Endothelial cell of umbilical vein (primary cell): ENCODE results near the gene TWIST2. TPM values are rescaled to one million over a fixed set of nuclear protein-coding genes. Genes with fewer than 3 reads are reported as not detected.

Experiments used
- BruUV-seq: library from RNA; stranded (reverse); fragments of 400-500 nt; replicated peaks from 2 replicates; lab custom pipeline; 2021; lab: Mats Ljungman, UMichigan
- CTCF ChIA-PET: fragments of 300-600, 350-600 bp; sonication (Branson Sonifier 250); formaldehyde crosslinking; loops from one replicate; lab custom pipeline; 2021; ENCODE audit warnings: antibody characterized with exemption, inconsistent platforms; lab: Charles Lee
- POLR2A ChIA-PET: fragments of 300-600, 350-600 bp; sonication (Branson Sonifier 250); formaldehyde crosslinking; loops from one replicate; lab custom pipeline; 2021; ENCODE audit warnings: antibody characterized with exemption, inconsistent platforms; lab: Charles Lee
- DNase-seq: peaks from one replicate; pipeline ENCODE4 v3.0.0-alpha.2; 2011; ENCODE audit warnings: low read depth, low spot score
- FAIRE-seq: peaks from 2 replicates; lab custom pipeline; 2011; peaks lifted over from hg19 to GRCh38; lab: Jason Lieb, UNC
- H2AFZ ChIP-seq: 2 replicates; pipeline ENCODE4 v1.6.0; 2012; ENCODE audit warnings: low read depth, low read length, control low read depth, inconsistent platforms
- H3K27ac ChIP-seq: 2 replicates; pipeline ENCODE4 v1.5.1; 2011; ENCODE audit warnings: low read depth, mild to moderate bottlenecking, control low read depth, low read length, moderate library complexity; ENCODE audit not compliant: insufficient read depth
- H3K27me3 ChIP-seq, 2 experiments: 2 replicates each; pipeline versions ENCODE4 v1.6.0 to v1.6.1; 2011; ENCODE audit warnings: low read length in 2 of 2, mixed read lengths in 1 of 2; ENCODE audit not compliant: control insufficient read depth in 2 of 2, insufficient read depth in 2 of 2
- H3K36me3 ChIP-seq, 2 experiments: 2 replicates in 1 of 2; 3 replicates in 1 of 2; pipeline ENCODE4 v1.5.1; 2011; ENCODE audit warnings: low read length in 2 of 2, mild to moderate bottlenecking in 1 of 2, moderate library complexity in 1 of 2; ENCODE audit not compliant: control insufficient read depth in 2 of 2, insufficient read depth in 2 of 2; ENCODE audit errors: extremely low read depth in 1 of 2
- H3K4me1 ChIP-seq: 3 replicates; pipeline ENCODE4 v1.5.1; 2011; ENCODE audit warnings: mild to moderate bottlenecking, low read length; ENCODE audit not compliant: control insufficient read depth, insufficient read depth; ENCODE audit errors: extremely low read depth
- H3K4me2 ChIP-seq: 2 replicates; pipeline ENCODE4 v1.6.1; 2011; ENCODE audit warnings: low read length, control low read depth, mixed read lengths; ENCODE audit not compliant: insufficient read depth
- H3K4me3 ChIP-seq, 3 experiments: fragments of 200-600 bp in 1 of 3; sonication (generic), shearing (Covaris generic) in 1 of 3; replicated peaks in 1 of 3; 2 replicates each; pipeline ENCODE4 v1.5.1; 2011 to 2016; ENCODE audit warnings: control low read depth in 3 of 3, low read length in 3 of 3, mild to moderate bottlenecking in 2 of 3, inconsistent platforms in 1 of 3, low read depth in 1 of 3, moderate library complexity in 1 of 3; ENCODE audit not compliant: insufficient read depth in 1 of 3
- H3K79me2 ChIP-seq: 2 replicates; pipeline ENCODE4 v1.6.0; 2012; ENCODE audit warnings: low read length, inconsistent platforms; ENCODE audit not compliant: control insufficient read depth, insufficient read depth
- H3K9ac ChIP-seq: replicated peaks from 2 replicates; pipeline ENCODE3; 2011; ENCODE audit warnings: low read length, control low read depth; ENCODE audit not compliant: insufficient read depth; ENCODE audit errors: extremely low read depth
- H3K9me1 ChIP-seq: replicated peaks from 3 replicates; pipeline ENCODE4 v1.6.0; 2011; ENCODE audit warnings: mild to moderate bottlenecking, low read length; ENCODE audit not compliant: control insufficient read depth, insufficient read depth; ENCODE audit errors: extremely low read depth
- H3K9me3 ChIP-seq: replicated peaks from 2 replicates; pipeline ENCODE4 v1.5.1; 2012; ENCODE audit warnings: low read length, inconsistent platforms; ENCODE audit not compliant: control insufficient read depth, insufficient read depth
- H4K20me1 ChIP-seq: replicated peaks from 2 replicates; pipeline ENCODE3; 2011; ENCODE audit warnings: mild to moderate bottlenecking, low read length; ENCODE audit not compliant: control insufficient read depth, insufficient read depth; ENCODE audit errors: extremely low read depth
- CTCF ChIP-seq, 2 donors: IDR thresholded peaks; 1 replicate in 1 of 2; 2 replicates in 1 of 2; pipeline ENCODE4 v1.5.1; 2011; ENCODE audit warnings: low read length in 2 of 2, mild to moderate bottlenecking in 2 of 2, moderate library complexity in 2 of 2, control low read depth in 1 of 2, inconsistent platforms in 1 of 2, low read depth in 1 of 2; ENCODE audit not compliant: insufficient read depth in 1 of 2; ENCODE audit errors: extremely low read depth in 1 of 2
- EZH2 ChIP-seq: IDR thresholded peaks from 2 replicates; pipeline ENCODE4 v1.6.1; 2012; ENCODE audit warnings: borderline replicate concordance, low read depth, mild to moderate bottlenecking, moderate library complexity, low read length, inconsistent platforms; ENCODE audit not compliant: severe bottlenecking
- FOS ChIP-seq: IDR thresholded peaks from 2 replicates; pipeline ENCODE4 v1.6.1; 2011; ENCODE audit warnings: mild to moderate bottlenecking, low read length, moderate library complexity, borderline replicate concordance; ENCODE audit not compliant: insufficient read depth
- GATA2 ChIP-seq: IDR thresholded peaks from 2 replicates; pipeline ENCODE4 v1.7.0; 2011; ENCODE audit warnings: low read depth, mild to moderate bottlenecking, moderate library complexity, mixed read lengths, low read length; ENCODE audit not compliant: insufficient read length, insufficient read depth
- JUN ChIP-seq: IDR thresholded peaks from 2 replicates; pipeline ENCODE4 v1.6.1; 2011; ENCODE audit warnings: borderline replicate concordance, low read depth; ENCODE audit not compliant: insufficient read length, insufficient read depth
- MAX ChIP-seq: IDR thresholded peaks from 2 replicates; pipeline ENCODE4 v1.6.1; 2011; ENCODE audit not compliant: insufficient read depth, insufficient read length
- MYC ChIP-seq: IDR thresholded peaks from one replicate; pipeline ENCODE4 v1.6.1; 2011; ENCODE audit warnings: mild to moderate bottlenecking, low read depth, low read length
- POLR2A ChIP-seq: IDR thresholded peaks from 2 replicates; pipeline ENCODE4 v1.6.1; 2012; ENCODE audit warnings: low read depth, mild to moderate bottlenecking, control low read depth, low read length
- POLR2AphosphoS5 ChIP-seq: IDR thresholded peaks from 2 replicates; pipeline ENCODE4 v1.6.1; 2012; ENCODE audit warnings: low read depth, mild to moderate bottlenecking, control low read depth, low read length, moderate library complexity; ENCODE audit not compliant: insufficient read depth
- dilution Hi-C: fragments of 300-500 bp; cut with MboI; formaldehyde crosslinking; loops from one replicate; pipeline ENCODE4 v1.15.0; 2019; ENCODE audit warnings: low sequenced_read_pairs; ENCODE audit not compliant: extremely low pct_ligation_motif_present
- intact Hi-C: fragments of 100-400 bp; cut with micrococcal nuclease; formaldehyde crosslinking; loops from one replicate; pipeline ENCODE4 v1.10.0; 2022
- polyA plus RNA-seq, 4 experiments: library from polyadenylated mRNA; depleted of rRNA in 3 of 4; stranded (reverse) in 3 of 4; unstranded in 1 of 4; fragments of >200 nt; gene quantifications; 2 replicates each; pipeline versions ENCODE4 v1.2.1 to v1.2.3, GENCODE V29; 2011 to 2012; ENCODE audit warnings: missing spikeins in 1 of 4
- total RNA-seq: library from RNA; stranded (reverse); gene quantifications from 2 replicates; pipeline ENCODE4 v1.2.3, GENCODE V29; 2021

TWIST2 gene
- total and polyA plus RNA-seq, 2 donors (not counting 3 experiments of a cell fraction or from before 2014, with no cell fraction given): 2.3 to 3.4 TPM

DNA sequence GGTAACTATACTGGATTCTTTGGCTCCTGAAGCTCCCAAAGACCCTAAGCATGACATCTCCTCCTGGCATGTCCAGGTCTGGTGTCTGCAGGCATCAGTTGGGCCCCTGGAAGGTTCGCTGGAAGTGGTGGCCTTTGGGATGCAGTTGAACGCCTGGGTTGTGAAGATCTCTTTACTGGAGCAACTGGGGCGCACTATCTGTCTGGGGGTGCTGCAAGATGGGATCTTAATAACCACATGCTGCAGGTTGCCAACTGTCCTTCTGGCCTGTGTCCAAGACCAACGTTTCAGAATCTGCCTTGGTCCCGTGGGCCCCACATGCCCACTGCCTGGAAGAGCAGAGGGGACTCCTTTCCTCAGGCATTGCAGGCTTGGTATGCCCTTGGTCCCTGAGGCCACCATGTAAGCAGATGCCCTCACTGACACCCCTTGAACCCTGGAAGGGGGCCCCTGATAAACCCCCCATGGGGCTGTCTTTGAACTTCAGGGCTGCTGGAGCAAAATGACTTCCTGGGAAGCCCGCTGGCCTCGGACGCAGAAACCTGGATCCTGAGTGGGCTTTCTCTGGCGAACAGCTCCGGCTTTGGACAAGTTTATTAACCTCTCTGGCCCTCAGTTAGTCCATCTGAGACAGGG is 101.9 kb downstream of the TWIST2 start:
- H3K27me3 ChIP-seq: no peaks in the 10 kb centered on the region
- dilution Hi-C loops (no loop called here), intact Hi-C loops (no loop called here)
- no peak overlapping the region for H3K4me2 ChIP-seq
- no peak for DNase-seq
- POLR2A ChIA-PET: no interaction called here
- H3K9me3 ChIP-seq: no peaks in the 10 kb centered on the region
- no peaks in the 10 kb centered on the region for H3K9me1 ChIP-seq
- no peak for FAIRE-seq
- no peaks in the 10 kb centered on the region for H3K4me1 ChIP-seq
- H3K27ac ChIP-seq: no peak overlapping the region
- no peak overlapping the region for H2AFZ ChIP-seq
- no peaks in the 10 kb centered on the region for H3K36me3 ChIP-seq
- CTCF ChIA-PET: interaction anchor here (1.6 kb wide), 1 partner anchor 10 kb away, joined by 4 read pairs; no protein-coding TSS in a partner anchor
- H3K4me3 ChIP-seq: no peak overlapping the region
- BruUV-seq: no TSS peak
- no peaks in the 10 kb centered on the region for H4K20me1 ChIP-seq
- no peaks in the 10 kb centered on the region for H3K79me2 ChIP-seq
- no peak overlapping the region for H3K9ac ChIP-seq
- TF ChIP-seq POLR2A: no peak
- TF ChIP-seq MYC: no peak
- TF ChIP-seq FOS: no peak
- no peak for TF ChIP-seq EZH2
- TF ChIP-seq CTCF (IDR thresholded peaks at IDR 0.05; ENCODE audit: extremely low read depth in 1 of 2, insufficient read depth in 1 of 2, low read depth in 1 of 2, low read length in 2 of 2): no peak
- TF ChIP-seq MAX: no peak
- TF ChIP-seq POLR2AphosphoS5: no peak
- TF ChIP-seq GATA2: no peak
- TF ChIP-seq JUN: no peak
